ENCODE data around the gene ANGPTL5. TPM values are rescaled to one million over a fixed set of nuclear protein-coding genes. Genes with fewer than 3 reads are reported as not detected.

ANGPTL5 gene
- 2.7 TPM in 1 of 2 replicates, not detected in the other for total RNA-seq

GRCh38 chr11:101916422-101916821 lies at the start of gene ANGPTL5:
ANGPTL5 (minus strand) TSS chr11:101916522; CDS start chr11:101907909, 8,613 bp downstream.

DNA sequence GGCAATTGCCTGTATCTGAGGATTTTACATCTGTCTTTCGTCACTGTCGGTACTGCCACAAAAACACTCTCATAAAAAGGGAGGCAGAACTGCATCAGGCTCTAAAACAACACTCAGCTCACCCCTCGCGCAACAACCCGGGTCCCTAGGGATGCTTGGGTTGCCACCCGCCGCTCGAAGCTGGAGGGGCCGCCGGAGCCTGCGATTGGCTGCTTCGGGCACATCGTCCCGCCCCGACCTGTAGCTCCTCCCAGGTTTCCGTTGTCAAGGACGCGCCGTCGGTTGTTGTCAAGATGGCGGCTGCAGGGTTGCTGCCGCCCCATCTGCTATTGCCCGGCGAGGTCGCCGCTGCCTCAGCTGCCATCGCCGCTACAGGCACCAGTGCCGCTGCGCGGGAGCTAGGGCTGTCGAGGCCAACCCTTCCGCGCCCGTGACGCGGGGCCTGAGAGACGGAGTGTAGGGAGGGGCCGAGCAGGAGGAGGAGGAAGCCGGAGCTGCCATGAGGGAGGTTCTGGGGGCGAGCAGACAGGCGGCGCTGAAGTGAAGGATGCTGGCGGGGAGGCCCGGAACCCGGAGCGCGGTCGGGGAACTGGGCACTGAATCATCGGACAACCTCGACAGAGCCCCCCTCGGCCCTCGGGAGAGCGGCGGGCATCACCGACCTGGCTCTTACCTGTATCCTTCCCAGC lies 1.4 kb downstream of the ANGPTL5 start, which contains the start of gene CEP126:
TSS of gene CEP126 (plus strand) at position 273 of the 689 bp plus-strand sequence. CDS start at position 548, 275 bp downstream.

Other genes with a start within 250 kb of the ANGPTL5 start
- gene CEP126, start 1.5 kb downstream of the ANGPTL5 start, total RNA-seq = 1.9 and 4.3 TPM in 2 replicates
- gene CFAP300, start 130.9 kb upstream of the ANGPTL5 start, total RNA-seq = 3.2 and 8.3 TPM in 2 replicates
- gene YAP1, start 193.9 kb upstream of the ANGPTL5 start, total RNA-seq = 203 and 218 TPM in 2 replicates

Measured in smooth muscle cell of the pulmonary artery (primary cell).